ENCODE data around the gene SPSB2. TPM values are rescaled to one million over a fixed set of nuclear protein-coding genes. Genes with fewer than 3 reads are reported as not detected.

SPSB2 gene
- total RNA-seq = 3.6 and 4.0 TPM in 2 replicates

GRCh38 chr12:6873094-6874014 lies at the start of gene SPSB2:
TSS of gene SPSB2 (minus strand) at chr12:6873303. CDS start at chr12:6872901, 402 bp downstream.

GRCh38 chr12:6914246-6914946 lies 41.3 kb upstream of the SPSB2 start, which contains the start of gene ENO2:
TSS of gene ENO2 (plus strand) at chr12:6914580. CDS start at chr12:6915833, 1,253 bp downstream.

GRCh38 chr12:6904280-6905276 lies 31.5 kb upstream of the SPSB2 start, which contains the start of gene LRRC23:
TSS of gene LRRC23 (plus strand) at chr12:6904822. CDS start at chr12:6905634, 812 bp downstream.

GRCh38 chr12:6867413-6868210 lies 5.5 kb downstream of the SPSB2 start, which contains the start of gene TPI1:
TSS of gene TPI1 (plus strand) at chr12:6867531. CDS start at chr12:6867567, 36 bp downstream.

GRCh38 chr12:6851921-6852650 lies 21.0 kb downstream of the SPSB2 start, which contains the start of gene USP5:
TSS of gene USP5 (plus strand) at chr12:6852150. CDS start at chr12:6852180, 30 bp downstream.

GRCh38 chr12:6851153-6851920 lies 21.8 kb downstream of the SPSB2 start, which contains the start of gene CDCA3:
TSS of gene CDCA3 (minus strand) at chr12:6851286. CDS start at chr12:6850952, 334 bp downstream.

GRCh38 chr12:6840761-6841515 lies 32.2 kb downstream of the SPSB2 start, which contains the start of gene GNB3:
TSS of gene GNB3 (plus strand) at chr12:6840925. CDS start at chr12:6841288, 363 bp downstream.

GRCh38 chr12:6827982-6828780 lies 44.9 kb downstream of the SPSB2 start, which contains the start of gene P3H3:
TSS of gene P3H3 (plus strand) at chr12:6828407. CDS start at chr12:6828441, 34 bp downstream.

GRCh38 chr12:6821591-6822425 lies 51.3 kb downstream of the SPSB2 start, which contains the start of gene GPR162:
TSS of gene GPR162 (plus strand) at chr12:6821821. CDS start at chr12:6823899, 2,078 bp downstream.

Other genes starting within 250 kb of the SPSB2 start
- gene LPAR5, start 237.3 kb downstream of the SPSB2 start, total RNA-seq = not detected in 2 replicates
- 0.16 and 0.57 TPM in 2 replicates for gene ACRBP, start 225.9 kb downstream of the SPSB2 start, total RNA-seq
- 27.2 and 43.3 TPM in 2 replicates for gene ING4, start 210.2 kb downstream of the SPSB2 start, total RNA-seq
- gene ZNF384, start 183.9 kb downstream of the SPSB2 start, total RNA-seq = 6.5 and 18.5 TPM in 2 replicates
- gene PIANP, start 172.5 kb downstream of the SPSB2 start, total RNA-seq = not detected in 2 replicates
- 27.8 and 75.8 TPM in 2 replicates for gene COPS7A, start 149.3 kb downstream of the SPSB2 start, total RNA-seq
- gene MLF2, start 120.2 kb downstream of the SPSB2 start, total RNA-seq = 75.8 and 151 TPM in 2 replicates
- gene PTMS, start 106.9 kb downstream of the SPSB2 start, total RNA-seq = 50.5 and 163 TPM in 2 replicates
- gene LAG3, start 100.8 kb downstream of the SPSB2 start, total RNA-seq = 0.13 and 0.16 TPM in 2 replicates
- not detected in 2 replicates for gene CD4, start 83.8 kb downstream of the SPSB2 start, total RNA-seq
- 0.50 and 1.5 TPM in 2 replicates for gene GPR162, start 51.5 kb downstream of the SPSB2 start, total RNA-seq
- 10.4 and 30.2 TPM in 2 replicates for gene P3H3, start 44.9 kb downstream of the SPSB2 start, total RNA-seq
- 0.44 TPM in 1 of 2 replicates, not detected in the other for gene GNB3, start 32.4 kb downstream of the SPSB2 start, total RNA-seq
- 7.0 and 13.4 TPM in 2 replicates for gene CDCA3, start 22.0 kb downstream of the SPSB2 start, total RNA-seq
- gene USP5, start 21.2 kb downstream of the SPSB2 start, total RNA-seq = 72.7 and 101 TPM in 2 replicates
- gene TPI1, start 5.8 kb downstream of the SPSB2 start, total RNA-seq = 873 and 896 TPM in 2 replicates
- gene LRRC23, start 31.5 kb upstream of the SPSB2 start, total RNA-seq = 1.9 and 3.8 TPM in 2 replicates
- gene ENO2, start 41.3 kb upstream of the SPSB2 start, total RNA-seq = 3.4 and 6.9 TPM in 2 replicates
- gene ATN1, start 54.7 kb upstream of the SPSB2 start, total RNA-seq = 13.4 and 23.4 TPM in 2 replicates
- gene RNU7-1, start 70.5 kb upstream of the SPSB2 start, total RNA-seq = not detected in 2 replicates
- gene C12orf57, start 70.7 kb upstream of the SPSB2 start, total RNA-seq = 97.1 and 106 TPM in 2 replicates
- gene PTPN6, start 78.1 kb upstream of the SPSB2 start, total RNA-seq = 0.97 and 3.2 TPM in 2 replicates
- gene PHB2, start 97.4 kb upstream of the SPSB2 start, total RNA-seq = 107 and 147 TPM in 2 replicates
- 35.9 and 41.9 TPM in 2 replicates for gene EMG1, start 97.6 kb upstream of the SPSB2 start, total RNA-seq
- gene LPCAT3, start 145.2 kb upstream of the SPSB2 start, total RNA-seq = 8.1 and 10.6 TPM in 2 replicates
- gene C1S, start 187.4 kb upstream of the SPSB2 start, total RNA-seq = 0.16 and 0.82 TPM in 2 replicates
- gene C1R, start 219.1 kb upstream of the SPSB2 start, total RNA-seq = 1.0 and 4.0 TPM in 2 replicates
- gene C1RL, start 235.9 kb upstream of the SPSB2 start, total RNA-seq = 12.1 and 23.2 TPM in 2 replicates

Measured in bladder microvascular endothelial cell (primary cell).